HK-2 (cell line): ENCODE data around the gene LRRC75A.
"Not testable (repeated sequence)": the region's sequence is repeated elsewhere in the genome, so short reads cannot be mapped to it uniquely, and the experiment has no call there.

Experiments used
- DNase-seq: peaks from one replicate; pipeline ENCODE4 v3.0.0-alpha.2; 2018; ENCODE audit not compliant: unreplicated experiment

The LRRC75A gene

GRCh38 chr17:16450028-16450427 is 42.0 kb downstream of the LRRC75A start:
- no peak for DNase-seq

GRCh38 chr17:16449121-16449570 is 42.8 kb downstream of the LRRC75A start:
- DNase-seq, result no peak

- no peak for DNase-seq
These were observed 43.5 kb downstream of the LRRC75A start for GRCh38 chr17:16448490-16448889.

GRCh38 chr17:16447676-16448075 is 44.3 kb downstream of the LRRC75A start:
- DNase-seq, result no peak

- DNase-seq, result no peak
These were observed 45.5 kb downstream of the LRRC75A start for GRCh38 chr17:16446338-16446983.

DNA sequence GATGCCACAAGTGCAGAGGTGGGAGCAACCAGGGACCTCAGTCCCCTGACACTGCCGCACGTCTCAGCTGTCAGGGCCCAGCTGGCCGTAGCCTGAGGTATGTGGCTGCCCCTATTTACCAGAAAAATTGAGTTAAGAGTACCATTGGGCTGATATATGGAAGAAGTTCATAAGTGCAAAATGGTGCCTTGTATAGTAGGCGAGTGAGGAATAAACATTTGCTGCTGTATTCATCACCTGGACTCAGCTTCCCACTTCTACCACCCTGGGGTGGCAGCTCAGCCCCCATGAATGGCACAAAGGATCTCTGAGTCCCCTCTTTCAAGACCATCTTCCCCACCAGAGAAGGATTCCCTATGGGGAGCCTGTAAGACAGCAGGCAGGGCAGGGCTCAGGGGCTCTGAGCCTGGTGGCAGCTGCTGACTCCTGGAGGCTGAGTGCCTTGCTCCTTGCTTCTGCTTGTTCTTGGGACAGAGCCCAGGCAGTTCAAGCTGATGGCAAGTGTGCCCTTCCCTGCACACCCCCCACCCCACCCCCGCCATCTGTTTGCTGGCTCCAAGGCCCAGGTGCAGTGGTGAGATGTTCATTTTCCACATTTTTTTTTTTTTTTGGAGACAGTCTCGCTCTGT is 47.6 kb downstream of the LRRC75A start:
- DNase-seq, result no peak

GRCh38 chr17:16443511-16444257 is 48.3 kb downstream of the LRRC75A start:
- peak; percentile 45 for DNase-seq

DNA sequence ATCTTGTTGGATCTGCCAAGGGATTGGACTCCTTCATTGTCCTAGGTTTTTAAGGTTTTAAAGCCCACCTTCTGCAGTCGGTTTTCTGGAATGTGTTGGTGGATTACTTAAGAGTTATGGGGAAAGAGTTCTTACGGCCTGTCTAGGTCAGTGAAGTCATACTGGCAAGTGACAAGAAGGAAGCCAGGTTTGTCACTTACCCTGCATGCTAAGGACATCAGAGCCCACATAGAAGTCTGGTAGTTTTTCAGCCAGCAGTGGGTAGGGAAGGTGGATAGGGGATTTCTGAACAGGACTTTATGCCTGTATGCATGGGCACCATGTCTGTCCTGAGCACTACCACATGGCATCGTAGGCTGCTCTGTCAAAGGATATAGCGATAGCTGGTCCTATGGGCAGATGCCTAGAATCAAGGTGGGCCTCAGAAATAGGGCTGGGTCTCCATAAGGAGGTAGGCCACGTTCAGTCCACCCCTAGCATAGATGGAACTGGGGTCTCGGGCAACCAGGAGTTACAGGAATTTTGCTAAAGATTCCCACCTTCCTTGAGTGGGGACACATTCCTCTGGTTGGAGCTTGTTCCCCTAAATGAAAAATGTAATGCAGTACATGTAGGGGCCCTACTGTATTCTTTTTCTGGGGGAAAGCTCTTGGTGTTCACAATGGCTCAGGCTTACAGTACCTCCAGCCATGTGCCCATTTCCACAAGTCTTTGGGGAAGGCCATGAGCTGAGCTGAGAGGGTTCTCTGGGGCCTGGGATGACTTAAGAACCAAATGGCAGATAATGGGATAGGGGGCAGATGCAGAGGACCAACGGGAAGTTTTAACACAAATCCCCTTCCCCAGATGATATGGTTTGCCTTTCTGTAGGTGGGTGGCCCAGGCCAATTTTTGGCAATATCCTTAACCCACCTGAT is 49.1 kb downstream of the LRRC75A start:
- DNase-seq, result no peak

DNA sequence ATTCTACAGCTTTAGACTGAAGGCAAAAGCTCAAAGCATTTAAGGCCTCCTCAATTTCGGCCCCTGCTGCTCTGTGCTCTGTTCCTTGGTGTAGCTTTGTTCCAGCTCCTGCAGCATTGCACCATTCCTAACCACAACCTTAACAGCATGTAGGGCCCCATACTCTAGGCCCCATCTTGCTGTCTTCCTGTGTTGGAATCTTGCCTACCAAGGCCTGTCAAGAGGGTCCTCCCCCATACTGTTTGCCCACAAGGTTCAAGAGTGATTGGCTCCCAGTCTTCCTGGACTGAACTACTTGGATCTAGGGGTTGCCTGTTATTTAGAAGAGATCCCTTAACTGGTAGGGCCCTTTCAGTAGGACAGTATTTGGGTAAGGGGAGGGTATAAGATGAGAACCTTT is 49.9 kb downstream of the LRRC75A start:
- no peak for DNase-seq

DNA sequence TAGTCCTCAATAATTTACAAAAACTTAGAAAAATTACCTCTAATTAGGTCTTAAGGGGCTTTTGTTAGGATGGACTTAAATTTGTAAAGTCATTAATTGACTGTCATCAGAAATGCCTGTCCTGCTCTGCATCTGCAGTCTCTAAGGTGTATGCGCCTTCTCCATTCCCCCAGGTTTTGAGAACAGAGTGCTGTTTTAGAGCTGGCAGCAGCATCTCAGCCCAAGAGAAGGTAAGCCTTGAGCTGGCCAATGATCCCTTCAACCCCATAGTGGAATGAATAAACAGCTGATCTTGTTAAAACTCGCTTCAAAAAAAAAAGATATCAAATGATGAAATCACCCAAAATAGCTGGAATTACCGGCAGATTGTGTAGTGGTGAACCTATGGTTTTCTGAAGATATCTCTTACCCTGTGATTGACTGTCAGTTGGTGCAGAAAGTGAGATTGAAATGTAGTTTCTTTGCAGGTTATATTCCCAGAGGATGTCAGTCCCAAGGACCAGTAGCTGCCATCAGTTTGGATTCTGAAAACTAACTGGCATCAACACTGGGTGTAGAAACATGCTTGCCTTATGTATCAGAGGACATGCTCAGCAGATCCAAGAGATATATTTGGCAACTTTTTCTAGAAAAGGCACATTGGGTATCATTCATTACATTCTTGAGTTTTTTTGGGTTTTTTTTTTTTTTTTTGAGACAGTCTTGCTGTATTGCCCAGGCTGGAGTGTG is 50.9 kb downstream of the LRRC75A start:
- DNase-seq, result no peak

GRCh38 chr17:16440354-16440753 is 51.6 kb downstream of the LRRC75A start:
- DNase-seq, result not testable (repeated sequence)

GRCh38 chr17:16439811-16440351 is 52.1 kb downstream of the LRRC75A start:
- DNase-seq, result no peak

DNA sequence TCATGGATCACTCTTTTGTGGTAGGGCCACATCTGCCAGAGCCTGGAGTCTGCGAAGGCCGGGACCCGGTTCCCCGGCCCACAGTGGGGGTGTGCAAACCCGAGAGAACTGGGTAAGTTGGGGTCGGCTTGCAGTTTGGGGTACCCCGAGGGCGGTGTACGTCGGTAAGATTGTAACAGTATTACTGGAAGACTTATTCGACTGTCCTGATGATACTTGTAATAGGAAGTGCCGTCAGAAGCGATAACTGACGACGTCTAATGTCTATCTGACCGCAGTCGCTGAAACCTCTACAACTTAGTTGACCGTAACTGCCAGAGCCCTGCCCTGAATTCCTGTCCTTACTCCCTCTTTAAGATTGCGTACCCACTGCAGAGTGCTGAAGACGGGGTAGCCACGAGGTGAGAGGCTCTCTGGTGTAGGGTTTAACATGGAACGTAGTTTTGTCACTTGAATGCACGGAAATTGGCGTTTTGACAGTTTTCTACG is 52.6 kb downstream of the LRRC75A start:
- DNase-seq, result no peak

DNA sequence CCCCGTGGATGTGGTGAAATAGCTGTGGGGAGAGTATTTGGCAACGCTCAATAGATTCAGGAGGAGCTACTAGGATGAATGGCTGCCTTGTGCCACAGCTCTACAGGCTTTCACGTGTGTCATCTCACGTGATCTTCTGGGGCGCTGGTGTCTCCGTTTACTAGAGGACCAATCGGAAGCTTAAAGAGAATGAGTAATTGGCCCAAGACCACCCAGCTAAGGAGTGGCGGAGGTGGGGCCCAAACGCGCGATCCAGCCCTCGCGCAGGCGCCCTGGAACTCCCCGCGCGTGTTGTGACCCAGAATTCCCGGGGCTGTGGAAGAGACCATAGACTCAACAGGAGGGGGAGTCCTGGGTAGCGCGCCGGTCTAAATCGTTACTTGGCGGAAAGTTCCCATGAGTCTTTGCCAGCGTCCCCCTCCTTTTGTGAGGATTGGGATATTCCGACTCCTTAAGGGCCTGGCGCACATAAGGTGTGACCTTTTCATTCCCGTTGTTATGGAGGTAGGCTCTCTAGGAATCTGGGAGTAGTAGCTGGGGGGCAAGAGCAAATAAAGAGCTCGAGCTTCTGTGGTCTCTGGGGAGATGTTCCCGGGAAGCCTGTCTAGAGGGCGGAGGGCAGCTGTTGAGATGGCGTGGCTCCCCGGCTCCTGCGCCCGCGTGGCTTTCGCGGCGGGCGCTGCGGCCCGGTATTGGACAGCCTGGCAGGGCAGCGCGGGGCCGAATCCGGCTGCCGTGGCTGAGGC is 53.3 kb downstream of the LRRC75A start:
- DNase-seq, result peak; percentile 98

DNA sequence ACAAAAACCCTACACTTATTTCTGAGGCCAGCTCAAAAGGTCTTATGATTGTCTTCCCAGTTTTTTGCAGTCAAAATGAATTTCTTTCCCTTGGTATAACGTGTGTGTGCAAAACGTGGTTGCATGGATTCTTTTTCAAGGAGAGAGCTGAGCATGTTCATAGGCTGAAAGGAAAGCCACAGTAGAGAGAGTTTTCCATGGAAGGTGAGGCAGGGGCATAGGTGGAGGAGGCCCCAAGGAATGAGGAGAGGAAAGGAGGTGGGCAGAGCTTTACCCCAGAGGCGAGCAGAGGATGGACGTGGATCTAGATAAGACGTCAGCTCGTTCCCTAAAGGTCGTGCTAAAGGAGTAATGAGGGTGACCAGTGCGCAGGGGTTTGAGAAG is 53.8 kb downstream of the LRRC75A start:
- DNase-seq, result no peak

- no peak for DNase-seq
These were observed 54.9 kb downstream of the LRRC75A start for GRCh38 chr17:16437083-16437482.

DNA sequence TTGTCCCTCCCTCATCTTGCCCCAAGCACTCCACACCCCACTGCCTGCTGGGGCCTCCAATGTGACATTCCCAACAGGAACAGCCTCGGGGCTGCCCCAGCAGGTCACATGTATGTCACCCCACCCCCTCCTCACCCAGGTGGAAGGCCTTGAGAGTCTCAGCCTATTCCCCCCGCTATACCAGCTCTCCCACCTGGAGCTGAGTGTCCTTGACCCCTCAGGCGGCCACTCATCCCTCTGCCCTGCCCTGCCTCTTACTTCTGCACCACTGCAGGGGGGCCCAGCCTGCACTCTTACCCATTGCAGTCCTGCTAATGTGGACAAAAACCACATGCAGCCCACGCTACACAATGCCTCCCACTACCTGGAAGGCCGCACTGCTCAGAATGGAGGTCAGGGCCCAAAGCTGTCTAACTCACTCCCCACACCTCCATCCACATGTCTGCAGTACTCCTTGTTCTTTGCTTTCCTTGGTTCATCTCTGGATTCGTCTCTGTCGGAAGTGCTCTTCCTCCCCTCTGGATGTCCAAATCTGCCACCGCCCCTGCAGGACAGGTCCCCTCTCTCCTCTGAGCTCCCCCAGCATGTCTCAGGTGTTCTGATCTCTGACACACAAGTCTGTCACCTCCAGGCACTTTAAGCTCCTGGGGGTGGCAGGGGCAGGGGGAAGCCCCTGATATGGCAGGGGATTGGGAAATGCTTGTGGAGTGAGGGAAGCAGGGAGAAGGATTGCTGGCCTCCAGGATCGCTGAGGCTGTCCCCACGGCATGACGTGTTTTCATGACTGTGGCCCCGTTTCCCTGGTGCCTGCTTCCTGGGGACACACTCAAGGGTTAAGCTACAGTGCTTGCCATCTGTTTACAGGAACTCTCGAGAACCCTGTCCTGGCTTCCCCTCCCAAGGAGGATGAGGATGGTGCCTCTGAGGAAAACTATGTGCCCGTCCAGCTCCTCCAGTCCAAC is 55.8 kb downstream of the LRRC75A start:
- DNase-seq, result no peak

GRCh38 chr17:16434662-16435061 is 57.3 kb downstream of the LRRC75A start:
- DNase-seq, result no peak

- no peak for DNase-seq
These were observed 58.5 kb downstream of the LRRC75A start for GRCh38 chr17:16433514-16433913.
